HEK293 (cell line): ENCODE measurements around the gene SDF2L1.
A peak's percentile ranks its signal among the peaks of the same experiment; 100 is the strongest.

ENCODE experiments used
- ELK4 ChIP-seq: IDR thresholded peaks from 2 replicates; pipeline ENCODE4 v1.6.1; 2011; ENCODE audit warnings: mild to moderate bottlenecking, low read depth, low read length, borderline replicate concordance
- HOXC10 ChIP-seq: sonication (generic); formaldehyde crosslinking; IDR thresholded peaks from 2 replicates; pipeline ENCODE4 v1.8.1; 2023; ENCODE audit warnings: mild to moderate bottlenecking, missing genetic modification reagents
- KLF1 ChIP-seq: fragments of 450-650 bp; formaldehyde crosslinking; IDR thresholded peaks from 2 replicates; pipeline ENCODE4 v1.5.1; 2016; ENCODE audit warnings: missing biosample characterization, missing genetic modification characterization
- KLF9 ChIP-seq: fragments of 450-650 bp; formaldehyde crosslinking; IDR thresholded peaks from 2 replicates; pipeline ENCODE4 v1.5.1; 2016; ENCODE audit warnings: missing biosample characterization, missing genetic modification characterization, low read depth
- PRDM1 ChIP-seq: fragments of 450-650 bp; formaldehyde crosslinking; IDR thresholded peaks from 2 replicates; pipeline ENCODE4; 2016; ENCODE audit warnings: missing biosample characterization, missing genetic modification characterization
- SP3 ChIP-seq: fragments of 450-650 bp; formaldehyde crosslinking; IDR thresholded peaks from 2 replicates; pipeline ENCODE4 v1.5.1; 2016; ENCODE audit warnings: missing biosample characterization, missing genetic modification characterization
- TCF7L2 ChIP-seq: IDR thresholded peaks from 2 replicates; pipeline ENCODE4 v1.6.1; 2011; ENCODE audit warnings: low read depth, mild to moderate bottlenecking, inconsistent platforms, low read length, moderate library complexity, borderline replicate concordance
- TSHZ1 ChIP-seq: fragments of 450-650 bp; formaldehyde crosslinking; IDR thresholded peaks from 2 replicates; pipeline ENCODE4 v1.5.1; 2016; ENCODE audit warnings: missing biosample characterization, missing genetic modification characterization, borderline replicate concordance
- WT1 ChIP-seq: fragments of 450-650 bp; formaldehyde crosslinking; IDR thresholded peaks from 2 replicates; pipeline ENCODE4 v1.5.1; 2016; ENCODE audit warnings: missing biosample characterization, missing genetic modification characterization
- ZBTB1 ChIP-seq: fragments of 450-650 bp; formaldehyde crosslinking; IDR thresholded peaks from 2 replicates; pipeline ENCODE4 v1.5.1; 2016; ENCODE audit warnings: missing biosample characterization, missing genetic modification characterization
- ZBTB17 ChIP-seq: fragments of 450-650 bp; formaldehyde crosslinking; IDR thresholded peaks from 2 replicates; pipeline ENCODE4 v1.5.1; 2016; ENCODE audit warnings: missing biosample characterization, missing genetic modification characterization
- ZBTB44 ChIP-seq: fragments of 450-650 bp; IDR thresholded peaks from 2 replicates; pipeline ENCODE4 v1.5.1; 2018; ENCODE audit warnings: missing biosample characterization, mild to moderate bottlenecking, missing genetic modification characterization
- ZBTB6 ChIP-seq: fragments of 450-650 bp; formaldehyde crosslinking; IDR thresholded peaks from 2 replicates; pipeline ENCODE4 v1.5.1; 2017; ENCODE audit warnings: missing biosample characterization, missing genetic modification characterization
- ZFHX2 ChIP-seq: fragments of 450-650 bp; formaldehyde crosslinking; conservative IDR thresholded peaks from 2 replicates; pipeline ENCODE4 v1.5.1; 2016; ENCODE audit warnings: missing biosample characterization, missing genetic modification characterization
- ZNF24 ChIP-seq: fragments of 450-650 bp; formaldehyde crosslinking; IDR thresholded peaks from 2 replicates; pipeline ENCODE4 v1.5.1; 2016; ENCODE audit warnings: missing biosample characterization, missing genetic modification characterization
- ZNF248 ChIP-seq: fragments of 450-650 bp; formaldehyde crosslinking; IDR thresholded peaks from 2 replicates; pipeline ENCODE4 v1.5.1; 2017; ENCODE audit warnings: missing biosample characterization, missing genetic modification characterization
- ZNF335 ChIP-seq: fragments of 450-650 bp; formaldehyde crosslinking; conservative IDR thresholded peaks from 2 replicates; pipeline ENCODE4 v1.5.1; 2016; ENCODE audit warnings: missing biosample characterization, missing genetic modification characterization
- ZNF398 ChIP-seq: fragments of 450-650 bp; formaldehyde crosslinking; IDR thresholded peaks from 2 replicates; pipeline ENCODE4 v1.5.1; 2017; ENCODE audit warnings: missing biosample characterization, missing genetic modification characterization
- ZNF404 ChIP-seq: fragments of 450-650 bp; formaldehyde crosslinking; IDR thresholded peaks from 2 replicates; pipeline ENCODE4 v1.5.1; 2017; ENCODE audit warnings: missing biosample characterization, missing genetic modification characterization
- ZNF558 ChIP-seq: fragments of 450-650 bp; formaldehyde crosslinking; IDR thresholded peaks from 2 replicates; pipeline ENCODE4 v1.5.1; 2016; ENCODE audit warnings: missing biosample characterization, missing genetic modification characterization
- ZNF621 ChIP-seq: fragments of 450-650 bp; formaldehyde crosslinking; IDR thresholded peaks from 2 replicates; pipeline ENCODE4 v1.5.1; 2017; ENCODE audit warnings: missing biosample characterization, missing genetic modification characterization
- ZNF658 ChIP-seq: fragments of 450-650 bp; formaldehyde crosslinking; IDR thresholded peaks from 2 replicates; pipeline ENCODE4; 2016; ENCODE audit warnings: missing biosample characterization, missing genetic modification characterization
- ZNF660 ChIP-seq: fragments of 450-650 bp; IDR thresholded peaks from 2 replicates; pipeline ENCODE4 v1.5.1; 2018; ENCODE audit warnings: missing biosample characterization, mild to moderate bottlenecking, missing genetic modification characterization
- ZNF777 ChIP-seq: fragments of 450-650 bp; formaldehyde crosslinking; IDR thresholded peaks from 2 replicates; pipeline ENCODE4 v1.5.1; 2017; ENCODE audit warnings: missing biosample characterization, missing genetic modification characterization, borderline replicate concordance
- ZNF785 ChIP-seq: fragments of 450-650 bp; formaldehyde crosslinking; IDR thresholded peaks from 2 replicates; pipeline ENCODE4 v1.5.1; 2016; ENCODE audit warnings: missing biosample characterization, missing genetic modification characterization
- ZSCAN30 ChIP-seq: fragments of 450-650 bp; IDR thresholded peaks from 2 replicates; pipeline ENCODE4 v1.5.1; 2018; ENCODE audit warnings: missing biosample characterization, mild to moderate bottlenecking, missing genetic modification characterization, moderate library complexity
- ZSCAN5A ChIP-seq: fragments of 450-650 bp; formaldehyde crosslinking; IDR thresholded peaks from 2 replicates; pipeline ENCODE4 v1.5.1; 2016; ENCODE audit warnings: missing biosample characterization, missing genetic modification characterization
- TF ChIP-seq, protein P1 (sequence below): fragments of 450-650 bp; formaldehyde crosslinking; IDR thresholded peaks from 2 replicates; pipeline ENCODE4 v1.5.1; 2016; ENCODE audit warnings: missing biosample characterization, missing genetic modification characterization, low read depth

Gene SDF2L1

DNA sequence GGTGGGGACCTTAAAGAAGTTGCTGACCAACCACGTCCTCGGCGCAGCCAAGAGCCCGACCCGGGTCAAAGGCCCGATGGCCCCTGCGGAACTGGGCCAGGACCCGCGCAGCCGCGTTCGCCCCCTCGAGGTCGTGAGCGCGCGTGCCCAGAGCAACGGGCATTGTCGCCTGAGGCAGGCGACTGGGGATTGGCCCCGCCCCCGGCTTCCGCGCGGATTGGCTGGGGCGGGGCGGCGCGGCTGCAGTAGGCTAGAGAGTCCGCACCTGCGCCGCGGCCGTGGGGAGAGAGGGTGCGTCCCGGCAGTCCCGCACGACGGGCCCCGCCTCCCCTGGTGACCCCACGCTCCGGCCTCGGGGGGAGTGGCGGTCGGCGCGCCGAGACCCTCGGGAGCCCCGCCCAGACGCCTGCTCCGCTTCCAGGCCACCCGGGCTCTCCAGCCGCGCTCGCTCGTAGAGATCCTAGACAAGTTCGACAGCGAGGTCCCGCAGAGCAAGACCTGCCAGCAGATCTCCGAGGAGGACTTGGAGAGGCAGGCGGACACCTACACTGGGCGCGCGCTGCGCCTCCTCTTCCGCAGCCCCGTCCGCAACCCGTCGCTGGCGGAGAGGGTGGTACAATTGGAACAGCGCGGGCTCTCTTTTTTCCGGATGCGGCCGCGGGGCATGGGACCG is 15.4 kb downstream of the SDF2L1 start (continued):
- TF ChIP-seq, protein P1, sequence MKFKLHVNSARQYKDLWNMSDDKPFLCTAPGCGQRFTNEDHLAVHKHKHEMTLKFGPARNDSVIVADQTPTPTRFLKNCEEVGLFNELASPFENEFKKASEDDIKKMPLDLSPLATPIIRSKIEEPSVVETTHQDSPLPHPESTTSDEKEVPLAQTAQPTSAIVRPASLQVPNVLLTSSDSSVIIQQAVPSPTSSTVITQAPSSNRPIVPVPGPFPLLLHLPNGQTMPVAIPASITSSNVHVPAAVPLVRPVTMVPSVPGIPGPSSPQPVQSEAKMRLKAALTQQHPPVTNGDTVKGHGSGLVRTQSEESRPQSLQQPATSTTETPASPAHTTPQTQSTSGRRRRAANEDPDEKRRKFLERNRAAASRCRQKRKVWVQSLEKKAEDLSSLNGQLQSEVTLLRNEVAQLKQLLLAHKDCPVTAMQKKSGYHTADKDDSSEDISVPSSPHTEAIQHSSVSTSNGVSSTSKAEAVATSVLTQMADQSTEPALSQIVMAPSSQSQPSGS (tag by site-specific recombination), result no peak
- TF ChIP-seq ZNF658 (tag by site-specific recombination), result no peak
- TF ChIP-seq ZNF24 (tag by site-specific recombination), result no peak
- no peak for TF ChIP-seq HOXC10 (CRISPR knock-in tag)
- TF ChIP-seq SP3 (tag by site-specific recombination), result peak; percentile 74
- TF ChIP-seq ZBTB17 (tag by site-specific recombination), result peak; percentile 94
- peak; percentile 82 for TF ChIP-seq KLF9 (tag by site-specific recombination)
- peak; percentile 27; the same call in 1 of the 2 replicates for TF ChIP-seq KLF1 (tag by site-specific recombination)
- TF ChIP-seq ZNF558 (tag by site-specific recombination), result no peak
- 0 out of 2 replicates have a peak, but pooled peaks have one; percentile 57 for TF ChIP-seq ZNF660 (tag by site-specific recombination)
- peak; percentile 13; the same call in 1 of the 2 replicates for TF ChIP-seq ZSCAN30 (tag by site-specific recombination)
- TF ChIP-seq PRDM1, result no peak
- no peak for TF ChIP-seq WT1
- no peak for TF ChIP-seq ZNF621 (tag by site-specific recombination)
- TF ChIP-seq ZFHX2 (tag by site-specific recombination), result peak; percentile 53; the same call in 1 of the 2 replicates
- TF ChIP-seq ZBTB1 (tag by site-specific recombination), result no peak
- TF ChIP-seq TSHZ1 (tag by site-specific recombination), result 0 out of 2 replicates have a peak, but pooled peaks have one; percentile 17
- TF ChIP-seq ZNF398 (tag by site-specific recombination), result 0 out of 2 replicates have a peak, but pooled peaks have one; percentile 39
- no peak for TF ChIP-seq ZNF248
- TF ChIP-seq ZNF404 (tag by site-specific recombination), result no peak
- TF ChIP-seq ELK4, result no peak
- no peak; the same call in 1 of the 2 replicates for TF ChIP-seq ZBTB6 (tag by site-specific recombination)
- TF ChIP-seq ZBTB44 (tag by site-specific recombination), result no peak
- TF ChIP-seq ZNF785 (tag by site-specific recombination), result 0 out of 2 replicates have a peak, but pooled peaks have one; percentile 20
- no peak for TF ChIP-seq TCF7L2
- peak; percentile 26; the same call in 1 of the 2 replicates for TF ChIP-seq ZNF335 (tag by site-specific recombination)
- TF ChIP-seq ZSCAN5A (tag by site-specific recombination), result 0 out of 2 replicates have a peak, but pooled peaks have one; percentile 48
- TF ChIP-seq ZNF777 (tag by site-specific recombination), result peak; percentile 91; the same call in 1 of the 2 replicates
